HFF-Myc (cell line): ENCODE data around the gene BCL2L15.

ENCODE experiments used
- DNase-seq: peaks from one replicate; pipeline ENCODE4 v3.0.0-alpha.2; 2011; ENCODE audit warnings: low read depth; ENCODE audit errors: extremely low read depth
- H3K4me3 ChIP-seq: replicated peaks from 2 replicates; pipeline ENCODE4 v1.5.1; 2011; ENCODE audit warnings: low read depth, mild to moderate bottlenecking, control low read depth, low read length
- CTCF ChIP-seq: IDR thresholded peaks from 2 replicates; pipeline ENCODE4 v1.5.1; 2012; ENCODE audit warnings: mild to moderate bottlenecking, low read depth, low read length, control low read depth; ENCODE audit errors: missing control alignments

Gene BCL2L15

GRCh38 chr1:113912594-113913311 is 25.4 kb upstream of the BCL2L15 start:
- H3K4me3 ChIP-seq = no peak overlapping the region
- no peak for TF ChIP-seq CTCF
- no peak for DNase-seq

- TF ChIP-seq CTCF = no peak
- peak overlapping the region; percentile 95 for H3K4me3 ChIP-seq
- DNase-seq = no peak
These were observed 18.1 kb upstream of the BCL2L15 start for GRCh38 chr1:113905435-113905861.

- DNase-seq = peak; percentile 98
- peak; percentile 74 for TF ChIP-seq CTCF
- H3K4me3 ChIP-seq = peak within 1 kb of the TSS; percentile 95
These were observed 17.5 kb upstream of the BCL2L15 start, which contains the start of the genes AP4B1 and DCLRE1B for GRCh38 chr1:113904674-113905434. TSS of gene AP4B1 (minus strand) at chr1:113904799. CDS start at chr1:113904717, 82 bp downstream. TSS of gene DCLRE1B (plus strand) at chr1:113905326. CDS start at chr1:113905587, 261 bp downstream.

- DNase-seq = no peak
- H3K4me3 ChIP-seq = peak overlapping the region; percentile 95
- no peak for TF ChIP-seq CTCF
These were observed 16.9 kb upstream of the BCL2L15 start for GRCh38 chr1:113904293-113904673.

- no peak for TF ChIP-seq CTCF
- peak overlapping the region; percentile 95 for H3K4me3 ChIP-seq
- no peak for DNase-seq
These were observed 16.3 kb upstream of the BCL2L15 start for GRCh38 chr1:113903501-113904292.

GRCh38 chr1:113901191-113901590 is 13.8 kb upstream of the BCL2L15 start:
- no peak for DNase-seq
- no peak overlapping the region for H3K4me3 ChIP-seq
- no peak for TF ChIP-seq CTCF
